Suprapubic skin (tissue), 4 donors: ENCODE data around the gene STK40. TPM values are rescaled to one million over a fixed set of nuclear protein-coding genes. Genes with fewer than 3 reads are reported as not detected.
A peak's percentile ranks its signal among the peaks of the same experiment; 100 is the strongest.

Experiments used
- DNase-seq, 2 donors: peaks; one replicate each; pipeline ENCODE4 v3.0.0-alpha.2; 2019; ENCODE audit warnings: low spot score in 2 of 2
- H3K27ac ChIP-seq: fragments of 200-600 bp; sonication (generic); one replicate; pipeline ENCODE4 v1.5.1; 2019
- H3K27me3 ChIP-seq: fragments of 200-600 bp; sonication (generic); one replicate; pipeline ENCODE4 v1.5.1; 2019
- H3K36me3 ChIP-seq: fragments of 200-600 bp; sonication (generic); one replicate; pipeline ENCODE4 v1.5.1; 2019
- H3K4me1 ChIP-seq: fragments of 200-600 bp; sonication (generic); one replicate; pipeline ENCODE4 v1.5.1; 2019
- H3K4me3 ChIP-seq: fragments of 200-600 bp; sonication (generic); one replicate; pipeline ENCODE4 v1.5.1; 2019; ENCODE audit warnings: mild to moderate bottlenecking
- H3K9me3 ChIP-seq: fragments of 200-600 bp; sonication (generic); one replicate; pipeline ENCODE4 v1.5.1; 2019
- EP300 ChIP-seq: sonication (generic); formaldehyde crosslinking; IDR thresholded peaks from one replicate; pipeline ENCODE4 v1.6.1; 2017; ENCODE audit warnings: antibody characterized with exemption
- POLR2A ChIP-seq, 2 donors: fragments of 450-650 bp; IDR thresholded peaks; one replicate each; pipeline ENCODE4 v1.6.1; 2017; ENCODE audit warnings: antibody characterized with exemption in 2 of 2, mild to moderate bottlenecking in 2 of 2, moderate library complexity in 2 of 2
- POLR2AphosphoS5 ChIP-seq, 3 donors: sonication (generic); formaldehyde crosslinking; IDR thresholded peaks; one replicate each; pipeline ENCODE4 v1.6.1; 2017; ENCODE audit warnings: antibody characterized with exemption in 3 of 3
- WGBS: methylation state at CpG from one replicate; pipeline ENCODE4 v1.1.5; 2018; 5-methylcytosine and 5-hydroxymethylcytosine counted together
- total RNA-seq, 4 donors: library from RNA; depleted of rRNA; stranded (reverse); fragments of >200 nt; gene quantifications; one replicate each; pipeline ENCODE4 v1.1.0, GENCODE V29; 2016
- TF ChIP-seq, protein P1 (sequence below), 2 donors: fragments of 200-600 bp in 1 of 2; fragments of 450-650 bp in 1 of 2; sonication (generic) in 1 of 2; IDR thresholded peaks; one replicate each; pipeline ENCODE4 v1.5.1; 2016 to 2019; ENCODE audit warnings: antibody characterized with exemption in 2 of 2, mild to moderate bottlenecking in 1 of 2, moderate library complexity in 1 of 2

The STK40 gene
- total RNA-seq, 4 donors from 2014 or later, result 29.0 to 69.5 (median 51.8) TPM

DNA sequence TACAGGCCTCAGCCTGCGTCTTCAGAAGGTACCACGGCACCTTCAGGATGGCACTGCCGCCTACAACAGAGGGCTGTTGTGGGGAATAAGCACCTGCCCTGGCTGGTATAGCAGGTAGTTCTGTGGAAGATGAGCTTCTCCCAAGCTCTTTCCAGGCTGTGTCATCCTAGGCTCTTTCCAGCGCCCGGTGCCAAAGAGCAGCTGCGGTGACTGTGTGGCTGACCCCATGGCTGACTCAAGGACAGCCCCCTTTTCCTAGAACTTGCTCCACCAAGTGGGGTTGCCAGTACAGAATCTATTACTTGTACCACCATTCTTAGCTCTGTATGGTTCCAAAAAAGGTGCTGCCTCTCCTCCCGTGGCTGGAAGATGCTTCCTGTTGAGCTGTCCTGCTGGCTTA, 40.4 kb downstream of the STK40 start:
- H3K4me3 ChIP-seq, result no peak overlapping the region
- 91% methylated on average over 4 of the region's 7 CpGs for WGBS

DNA sequence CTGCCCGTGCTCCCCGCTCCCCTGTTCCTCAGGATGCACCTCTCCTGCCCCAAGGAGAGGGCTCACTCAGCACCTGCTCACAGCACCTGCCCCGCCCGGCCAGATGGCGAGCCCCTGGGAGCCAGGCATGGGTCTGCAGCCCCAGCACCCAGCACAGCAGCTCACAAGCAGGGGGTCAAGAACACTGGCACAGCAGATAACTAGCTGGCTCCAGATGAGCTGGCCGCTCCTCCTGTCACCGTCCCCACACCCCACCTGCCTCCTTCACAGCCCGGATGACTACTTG, 41.4 kb downstream of the STK40 start:
- DNase-seq, result no peak

More for the DNA sequence above, 40.4 kb downstream of the STK40 start:
- DNase-seq, result no peak
- no peak for TF ChIP-seq POLR2AphosphoS5 (IDR thresholded peaks at IDR 0.05)
- no peak for TF ChIP-seq POLR2A (IDR thresholded peaks at IDR 0.05)
- TF ChIP-seq, protein P1, sequence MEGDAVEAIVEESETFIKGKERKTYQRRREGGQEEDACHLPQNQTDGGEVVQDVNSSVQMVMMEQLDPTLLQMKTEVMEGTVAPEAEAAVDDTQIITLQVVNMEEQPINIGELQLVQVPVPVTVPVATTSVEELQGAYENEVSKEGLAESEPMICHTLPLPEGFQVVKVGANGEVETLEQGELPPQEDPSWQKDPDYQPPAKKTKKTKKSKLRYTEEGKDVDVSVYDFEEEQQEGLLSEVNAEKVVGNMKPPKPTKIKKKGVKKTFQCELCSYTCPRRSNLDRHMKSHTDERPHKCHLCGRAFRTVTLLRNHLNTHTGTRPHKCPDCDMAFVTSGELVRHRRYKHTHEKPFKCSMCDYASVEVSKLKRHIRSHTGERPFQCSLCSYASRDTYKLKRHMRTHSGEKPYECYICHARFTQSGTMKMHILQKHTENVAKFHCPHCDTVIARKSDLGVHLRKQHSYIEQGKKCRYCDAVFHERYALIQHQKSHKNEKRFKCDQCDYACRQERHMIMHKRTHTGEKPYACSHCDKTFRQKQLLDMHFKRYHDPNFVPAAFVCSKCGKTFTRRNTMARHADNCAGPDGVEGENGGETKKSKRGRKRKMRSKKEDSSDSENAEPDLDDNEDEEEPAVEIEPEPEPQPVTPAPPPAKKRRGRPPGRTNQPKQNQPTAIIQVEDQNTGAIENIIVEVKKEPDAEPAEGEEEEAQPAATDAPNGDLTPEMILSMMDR (IDR thresholded peaks at IDR 0.05), result no peak
- no peak for TF ChIP-seq EP300
- Histone ChIP-seq H3K4me1 (peaks cover 22% of the 10 kb centered on the region), H3K36me3 (peaks cover 64% of the 10 kb centered on the region), H3K9me3 (no peaks in the 10 kb centered on the region), H3K27me3 (no peaks in the 10 kb centered on the region), H3K27ac (no peak overlapping the region)

DNA sequence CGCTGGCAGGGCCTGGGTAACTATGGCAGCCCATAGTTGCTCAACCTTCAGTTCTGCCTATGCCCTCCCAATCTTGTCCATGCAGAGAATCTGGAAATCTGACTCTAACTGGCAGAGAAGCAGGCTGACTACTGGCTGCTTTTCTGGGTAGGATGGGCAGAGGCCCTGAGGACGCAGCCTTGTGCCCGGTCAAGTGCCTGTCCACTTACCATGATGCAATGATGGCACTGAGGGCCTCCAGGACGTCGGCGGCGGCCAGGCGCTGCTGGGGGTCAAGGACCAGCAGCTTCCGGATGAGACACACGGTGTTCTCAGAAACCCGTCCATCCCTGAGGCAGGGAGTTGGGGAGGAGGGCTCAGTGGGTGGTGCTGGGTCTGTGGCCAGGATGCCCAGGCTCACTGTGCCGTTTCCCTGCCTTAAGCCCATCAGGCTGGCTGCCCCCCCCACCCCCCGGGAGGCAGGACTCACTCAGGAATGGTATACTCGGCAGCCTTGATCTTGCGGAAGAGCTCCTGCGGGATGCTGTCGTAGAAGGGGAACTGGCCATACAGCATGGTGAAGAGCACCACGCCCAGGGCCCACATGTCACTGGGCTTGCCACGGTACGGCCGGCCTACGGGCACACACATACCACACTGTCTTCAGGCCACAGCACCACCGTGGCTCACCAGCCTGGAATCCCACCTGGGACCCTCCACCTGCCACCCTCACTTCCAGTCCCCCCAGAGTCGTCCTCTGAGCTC, 41.9 kb downstream of the STK40 start:
- 94% methylated on average over 3 of the region's 24 CpGs for WGBS
- no peak for DNase-seq
- Histone ChIP-seq H3K27ac (no peak overlapping the region), H3K27me3 (no peaks in the 10 kb centered on the region), H3K4me1 (peaks cover 11% of the 10 kb centered on the region), H3K9me3 (no peaks in the 10 kb centered on the region), H3K4me3 (no peak overlapping the region), H3K36me3 (peaks cover 72% of the 10 kb centered on the region)
- TF ChIP-seq POLR2AphosphoS5 (IDR thresholded peaks at IDR 0.05) (no peak), EP300 (no peak), POLR2A (IDR thresholded peaks at IDR 0.05) (no peak)
- TF ChIP-seq, protein P1 (IDR thresholded peaks at IDR 0.05), result no peak

More for the DNA sequence above, 41.4 kb downstream of the STK40 start:
- H3K27ac ChIP-seq, result no peak overlapping the region
- no peak overlapping the region for H3K4me3 ChIP-seq
- H3K4me1 ChIP-seq, result peaks cover 12% of the 10 kb centered on the region
- peaks cover 72% of the 10 kb centered on the region for H3K36me3 ChIP-seq
- no peaks in the 10 kb centered on the region for H3K27me3 ChIP-seq
- H3K9me3 ChIP-seq, result no peaks in the 10 kb centered on the region
- 96% methylated on average over 4 of the region's 8 CpGs for WGBS
- TF ChIP-seq EP300, result no peak
- TF ChIP-seq POLR2A (IDR thresholded peaks at IDR 0.05), result no peak
- no peak for TF ChIP-seq POLR2AphosphoS5 (IDR thresholded peaks at IDR 0.05)
- TF ChIP-seq, protein P1 (IDR thresholded peaks at IDR 0.05), result no peak

DNA sequence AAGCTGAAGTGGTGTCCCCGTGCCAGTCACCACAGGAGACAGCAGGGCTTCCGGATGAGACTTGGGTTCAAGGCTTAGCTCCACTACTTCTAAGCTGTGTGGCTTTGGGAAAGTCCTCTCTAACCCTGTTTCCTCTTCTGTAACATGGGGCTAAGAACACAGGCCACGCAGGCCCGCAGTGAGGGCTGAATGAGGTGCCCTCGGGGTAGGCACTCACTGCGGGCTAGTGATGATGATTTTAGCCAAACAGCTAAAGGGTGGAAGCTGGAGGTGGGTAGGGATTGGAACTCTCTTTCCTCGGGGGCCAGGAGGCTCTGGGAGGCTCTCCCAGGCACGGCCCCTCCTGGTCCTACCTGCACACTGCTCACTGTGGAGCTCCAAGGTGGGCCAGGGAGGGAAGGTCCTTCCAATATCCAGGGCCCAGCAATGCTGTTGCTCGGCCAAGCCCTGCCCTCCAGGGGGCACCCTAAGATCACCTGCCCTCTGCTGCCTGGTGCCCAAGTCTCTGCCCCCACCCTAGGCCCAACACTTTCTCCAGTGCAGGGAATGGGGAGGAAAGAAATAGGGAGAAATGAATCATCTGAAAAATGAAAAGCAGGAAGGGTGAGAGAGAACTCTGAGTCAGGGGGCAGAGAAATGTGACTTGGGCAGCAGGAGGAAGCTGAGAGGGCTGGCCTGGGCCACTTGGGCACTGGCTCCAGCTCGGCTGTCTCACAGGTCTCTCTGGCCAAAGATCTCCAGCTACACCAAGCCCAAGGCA, 43.1 kb downstream of the STK40 start:
- Histone ChIP-seq H3K27me3 (no peaks in the 10 kb centered on the region), H3K4me1 (peaks cover 11% of the 10 kb centered on the region), H3K36me3 (peaks cover 62% of the 10 kb centered on the region), H3K27ac (no peak overlapping the region), H3K9me3 (no peaks in the 10 kb centered on the region), H3K4me3 (no peak overlapping the region)
- TF ChIP-seq, protein P1 (IDR thresholded peaks at IDR 0.05), result peak; percentile 17 to 41
- no peak for TF ChIP-seq EP300
- TF ChIP-seq POLR2A (IDR thresholded peaks at IDR 0.05), result no peak
- no peak for TF ChIP-seq POLR2AphosphoS5 (IDR thresholded peaks at IDR 0.05)
- DNase-seq, result no peak
- WGBS, result 58% methylated on average over 7 of the region's 10 CpGs

DNA sequence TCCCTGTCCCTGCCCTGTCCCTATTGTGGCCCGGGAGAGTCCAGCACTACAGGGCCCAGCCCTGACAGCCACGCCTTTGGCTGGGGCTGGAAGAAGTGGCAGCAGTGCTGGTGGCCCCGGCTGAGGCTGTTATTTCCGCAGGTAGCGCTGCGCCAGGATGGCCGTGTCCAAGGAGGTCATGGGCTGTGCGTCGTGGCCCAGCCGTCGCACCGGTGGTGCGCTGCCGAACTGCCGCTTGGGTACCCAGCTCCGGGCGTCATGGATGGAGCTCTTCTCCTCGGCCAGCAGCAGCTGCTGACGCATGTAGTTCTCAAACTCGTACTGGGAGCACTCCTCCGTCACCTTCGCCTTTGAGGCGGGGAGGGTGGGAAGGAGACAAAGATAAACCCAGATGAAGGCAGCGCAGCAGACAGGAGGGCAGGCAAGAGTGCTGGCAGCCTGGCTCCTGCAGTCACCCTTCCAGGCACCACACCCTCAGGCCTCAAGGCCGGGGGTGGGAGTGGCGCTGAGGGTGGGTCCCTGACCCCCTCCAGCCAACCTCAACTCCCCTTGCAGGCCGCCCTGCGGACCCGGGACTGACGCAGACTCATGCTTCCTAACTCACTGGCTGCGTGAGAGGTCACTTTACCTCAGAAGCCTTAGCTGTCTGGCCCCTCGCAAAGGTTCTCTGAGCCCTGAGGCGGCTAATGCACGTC, 44.0 kb downstream of the STK40 start:
- no peak overlapping the region for H3K27ac ChIP-seq
- WGBS, result 83% methylated on average over 16 of the region's 34 CpGs
- no peaks in the 10 kb centered on the region for H3K9me3 ChIP-seq
- peaks cover 11% of the 10 kb centered on the region for H3K4me1 ChIP-seq
- H3K36me3 ChIP-seq, result peaks cover 53% of the 10 kb centered on the region
- DNase-seq, result no peak
- no peak overlapping the region for H3K4me3 ChIP-seq
- no peaks in the 10 kb centered on the region for H3K27me3 ChIP-seq
- TF ChIP-seq POLR2AphosphoS5 (IDR thresholded peaks at IDR 0.05) (no peak), POLR2A (IDR thresholded peaks at IDR 0.05) (no peak), EP300 (no peak)
- TF ChIP-seq, protein P1 (IDR thresholded peaks at IDR 0.05), result no peak
